ENCODE results near the gene ATAD3B.
"Not testable (repeated sequence)": the region's sequence is repeated elsewhere in the genome, so short reads cannot be mapped to it uniquely, and the experiment has no call there.

Gene ATAD3B

DNA sequence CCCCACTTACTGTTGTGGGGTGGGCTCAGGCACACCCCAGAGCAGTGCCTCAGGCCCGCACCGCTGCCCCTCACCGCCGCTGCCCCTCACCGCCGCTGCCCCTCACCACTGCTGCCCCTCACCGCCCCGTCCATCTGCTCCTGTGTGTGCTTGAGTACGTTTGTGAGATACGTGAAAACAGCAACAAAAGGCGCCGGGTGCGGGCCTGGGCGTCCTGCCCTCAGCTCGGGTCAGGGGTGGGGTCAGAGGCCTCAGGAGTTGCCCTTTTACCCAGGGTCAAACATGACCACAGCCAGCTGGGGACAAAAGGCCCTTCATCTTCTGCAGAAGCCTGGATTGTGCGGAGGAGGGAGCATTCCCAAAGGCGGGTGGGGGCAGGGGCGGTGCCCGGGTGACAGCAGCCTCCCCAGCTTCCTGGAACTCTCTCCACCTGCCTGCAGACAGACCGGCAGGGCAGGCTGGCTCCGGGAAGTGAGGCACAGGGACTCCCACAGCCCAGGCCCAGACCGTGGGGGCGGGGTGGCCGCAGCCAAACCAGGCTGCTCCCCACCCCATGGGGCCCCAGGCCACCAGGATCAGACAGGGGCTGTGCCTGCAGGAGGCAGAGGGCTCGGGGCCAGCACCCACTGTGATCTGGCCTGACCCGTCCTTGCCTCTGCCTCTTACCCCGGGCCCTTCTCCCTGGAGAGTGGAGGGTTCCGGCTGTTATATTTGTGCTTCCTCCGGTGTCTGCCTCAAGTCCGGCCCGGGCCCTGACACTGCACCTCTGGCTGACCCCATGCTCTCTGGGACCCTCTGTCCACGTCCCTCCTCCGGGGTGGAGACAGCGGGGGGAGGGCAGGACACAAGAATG, 38.4 kb upstream of the ATAD3B start:
- in situ Hi-C loops (cut with MboI; ENCODE audit: low sequenced_read_pairs), result no loop called here

DNA sequence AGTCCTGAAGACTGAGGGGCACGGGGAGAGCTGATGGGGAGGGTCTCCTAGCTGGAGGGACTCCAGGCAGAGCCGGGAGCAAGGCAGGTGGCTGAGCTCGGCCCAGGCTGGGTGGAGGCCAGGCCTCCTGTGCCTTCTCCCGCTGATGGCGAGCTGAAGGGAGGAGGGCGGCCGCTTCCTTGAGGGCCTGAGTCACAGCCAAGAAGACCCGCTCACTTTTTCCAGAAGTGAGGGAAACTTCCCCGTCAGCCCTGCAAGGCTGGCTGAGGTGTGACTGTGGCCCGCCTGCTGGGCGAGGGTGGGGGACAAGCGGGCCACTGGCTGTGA, 37.8 kb upstream of the ATAD3B start:
- in situ Hi-C loops (cut with MboI; ENCODE audit: low sequenced_read_pairs), result no loop called here

DNA sequence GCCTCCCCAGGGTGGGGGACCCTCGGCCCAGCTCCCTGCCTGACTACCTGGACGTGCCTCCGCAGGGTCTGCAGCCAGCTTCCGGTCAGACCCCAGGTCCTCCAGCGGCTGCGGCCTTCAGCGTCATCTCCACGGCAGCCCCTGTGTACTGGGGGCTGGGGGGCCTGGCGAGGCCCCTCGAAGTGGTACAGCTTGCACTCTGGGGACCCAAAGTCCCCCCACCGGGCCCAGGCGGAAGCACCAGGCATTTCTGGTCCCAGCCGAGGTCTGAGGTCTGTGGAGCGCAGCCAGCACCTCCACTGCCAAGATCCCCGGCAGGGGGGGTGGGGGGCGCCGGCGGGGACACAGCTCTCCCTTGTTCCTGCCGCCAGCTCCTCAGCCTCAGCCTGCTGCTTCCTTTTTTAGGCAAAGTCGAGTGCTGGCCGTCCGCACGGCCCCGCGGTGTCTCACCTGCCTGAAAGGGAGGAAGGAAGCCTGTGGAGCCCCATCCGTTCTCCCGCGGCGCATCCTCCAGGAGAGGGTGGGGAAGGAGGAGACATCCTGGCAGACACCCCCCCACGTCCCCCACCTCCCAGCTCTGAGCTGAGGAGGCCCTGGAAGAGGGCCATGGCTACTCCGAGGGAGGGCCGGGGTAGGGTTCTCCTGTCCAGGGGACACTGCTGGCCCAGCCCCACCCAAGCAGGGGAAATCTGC, 37.3 kb upstream of the ATAD3B start:
- in situ Hi-C loops (cut with MboI; ENCODE audit: low sequenced_read_pairs), result no loop called here

DNA sequence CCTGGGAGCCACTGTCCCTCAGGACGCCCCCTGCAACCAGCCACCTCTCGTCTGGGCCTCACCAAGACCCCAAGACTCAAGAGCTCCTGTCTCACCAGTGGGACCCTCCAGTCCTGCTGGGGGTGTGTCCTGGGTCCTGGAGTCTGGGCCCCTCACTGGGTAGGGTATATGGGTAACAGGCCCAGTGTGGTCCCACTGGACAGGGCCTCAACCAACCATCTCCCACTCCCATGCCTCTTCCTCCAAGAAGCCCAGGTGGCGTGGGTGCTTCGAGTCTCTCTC, 36.8 kb upstream of the ATAD3B start:
- in situ Hi-C loops (cut with MboI; ENCODE audit: low sequenced_read_pairs), result no loop called here

DNA sequence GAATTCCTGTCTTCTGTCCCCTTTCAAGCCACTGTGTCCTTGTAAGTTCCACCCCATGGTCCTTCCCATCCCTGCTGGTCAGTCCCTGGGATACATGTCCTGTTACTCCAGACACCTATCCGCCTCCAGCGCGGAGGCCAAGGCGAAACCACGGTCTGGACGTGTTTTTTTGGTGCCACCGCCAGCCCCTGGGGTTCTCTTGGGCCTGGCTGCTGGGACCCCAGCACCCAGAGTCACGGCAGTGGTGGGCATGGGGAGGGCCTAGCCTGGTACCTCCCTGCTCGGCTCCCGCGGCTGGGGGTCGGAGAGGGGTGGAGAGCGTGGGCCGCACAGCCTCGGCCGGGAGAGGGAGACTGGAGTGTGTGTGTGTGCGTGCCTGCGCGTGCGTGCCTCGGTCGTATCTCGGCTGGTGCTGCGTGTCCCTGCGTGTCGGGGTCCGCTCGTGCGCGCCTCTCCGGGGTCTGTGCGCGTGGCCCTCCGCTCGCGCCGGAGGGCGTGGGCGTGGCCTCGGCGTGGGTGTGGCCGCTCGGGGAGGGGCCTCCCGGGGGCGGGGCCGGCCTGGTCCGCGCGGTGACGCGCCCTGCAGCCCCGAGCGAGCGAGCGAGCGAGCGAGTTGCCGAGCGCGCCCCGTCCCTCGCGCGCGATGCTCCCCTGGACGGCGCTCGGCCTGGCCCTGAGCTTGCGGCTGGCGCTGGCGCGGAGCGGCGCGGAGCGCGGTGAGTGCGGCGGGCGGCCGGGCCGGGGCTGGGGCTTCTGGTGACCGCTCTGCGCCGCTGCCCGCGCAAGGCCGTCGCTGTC, 36.3 kb upstream of the ATAD3B start, which contains the start of gene VWA1:
Gene VWA1 (plus strand): TSS at position 585 of the 798 bp plus-strand sequence. CDS start 59 bp downstream, at position 644.
- in situ Hi-C loops (cut with MboI; ENCODE audit: low sequenced_read_pairs), result no loop called here

DNA sequence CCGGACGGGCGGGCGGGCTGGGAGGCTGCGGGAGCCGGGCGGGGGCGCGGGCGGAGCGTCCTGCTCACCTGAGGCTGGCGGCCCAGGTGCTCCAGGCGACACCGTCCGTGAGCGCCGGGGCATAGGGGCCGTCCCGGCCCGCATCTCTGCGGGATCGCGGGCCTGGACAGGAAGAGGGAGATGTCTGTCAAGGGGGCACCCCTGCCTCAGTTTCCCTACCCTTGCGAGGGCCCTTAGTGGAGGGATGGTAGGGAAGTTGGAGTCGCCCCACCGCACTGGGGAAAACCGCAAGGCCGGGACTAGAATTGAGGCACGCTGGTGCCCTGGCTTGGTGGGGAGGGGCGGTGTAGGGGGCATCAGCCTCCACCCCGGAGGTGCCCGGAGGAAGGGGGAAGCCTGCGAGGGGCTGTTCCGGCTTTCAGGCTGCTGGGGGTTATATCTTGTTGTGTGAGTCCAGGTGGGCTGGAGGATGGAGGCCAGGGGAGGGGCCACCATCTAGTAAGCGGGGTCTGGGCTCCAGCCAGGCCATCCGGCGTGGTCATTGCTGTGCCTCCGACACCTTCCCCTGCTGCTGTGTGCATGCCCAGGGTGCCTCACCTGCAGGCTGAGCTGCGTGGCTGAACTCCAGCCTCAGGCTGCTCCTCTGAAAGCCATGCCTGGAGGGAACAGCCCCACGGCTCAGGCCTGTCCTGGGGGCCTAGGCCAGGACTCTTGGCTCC, 35.5 kb upstream of the ATAD3B start:
- in situ Hi-C loops (cut with MboI; ENCODE audit: low sequenced_read_pairs), result no loop called here

DNA sequence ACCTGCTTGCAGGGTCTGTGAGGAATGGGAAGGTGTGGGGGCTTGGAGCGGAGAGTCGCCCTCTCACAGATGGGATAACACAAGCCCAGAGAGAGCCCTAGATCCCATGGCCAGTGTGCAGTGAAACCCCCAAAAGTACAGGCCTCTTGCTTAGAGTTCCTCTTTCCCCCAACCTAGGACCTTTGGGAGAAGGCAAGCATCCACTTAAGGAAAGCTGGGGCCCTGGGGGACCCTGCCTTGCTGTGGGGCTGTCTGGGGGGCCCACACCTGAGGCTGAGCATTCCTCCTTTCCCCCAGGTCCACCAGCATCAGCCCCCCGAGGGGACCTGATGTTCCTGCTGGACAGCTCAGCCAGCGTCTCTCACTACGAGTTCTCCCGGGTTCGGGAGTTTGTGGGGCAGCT, 34.9 kb upstream of the ATAD3B start:
- in situ Hi-C loops (cut with MboI; ENCODE audit: low sequenced_read_pairs), result no loop called here

DNA sequence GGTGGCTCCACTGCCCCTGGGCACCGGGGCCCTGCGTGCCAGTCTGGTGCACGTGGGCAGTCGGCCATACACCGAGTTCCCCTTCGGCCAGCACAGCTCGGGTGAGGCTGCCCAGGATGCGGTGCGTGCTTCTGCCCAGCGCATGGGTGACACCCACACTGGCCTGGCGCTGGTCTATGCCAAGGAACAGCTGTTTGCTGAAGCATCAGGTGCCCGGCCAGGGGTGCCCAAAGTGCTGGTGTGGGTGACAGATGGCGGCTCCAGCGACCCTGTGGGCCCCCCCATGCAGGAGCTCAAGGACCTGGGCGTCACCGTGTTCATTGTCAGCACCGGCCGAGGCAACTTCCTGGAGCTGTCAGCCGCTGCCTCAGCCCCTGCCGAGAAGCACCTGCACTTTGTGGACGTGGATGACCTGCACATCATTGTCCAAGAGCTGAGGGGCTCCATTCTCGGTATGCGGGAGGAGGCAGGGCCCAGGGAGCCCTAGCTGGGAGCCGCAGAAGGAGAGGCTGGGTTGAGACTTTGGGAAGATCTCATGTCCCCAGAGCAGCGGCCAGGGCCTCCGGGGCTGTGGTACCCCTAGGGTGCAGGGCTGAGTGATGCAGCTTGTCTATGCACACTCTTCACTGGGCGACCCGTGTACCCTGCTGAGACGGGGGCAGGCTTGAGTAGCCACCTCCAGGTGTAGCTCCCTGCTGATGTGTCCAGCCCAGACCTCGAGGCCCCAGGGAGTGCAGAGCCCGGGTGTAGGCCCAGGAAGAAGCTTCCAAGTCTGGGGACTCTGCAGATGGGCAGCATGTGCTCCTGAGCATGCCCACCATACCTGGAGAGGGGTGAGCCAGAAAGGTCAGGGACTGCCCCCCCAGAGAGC, 34.3 kb upstream of the ATAD3B start:
- in situ Hi-C loops (cut with MboI; ENCODE audit: low sequenced_read_pairs), result no loop called here

DNA sequence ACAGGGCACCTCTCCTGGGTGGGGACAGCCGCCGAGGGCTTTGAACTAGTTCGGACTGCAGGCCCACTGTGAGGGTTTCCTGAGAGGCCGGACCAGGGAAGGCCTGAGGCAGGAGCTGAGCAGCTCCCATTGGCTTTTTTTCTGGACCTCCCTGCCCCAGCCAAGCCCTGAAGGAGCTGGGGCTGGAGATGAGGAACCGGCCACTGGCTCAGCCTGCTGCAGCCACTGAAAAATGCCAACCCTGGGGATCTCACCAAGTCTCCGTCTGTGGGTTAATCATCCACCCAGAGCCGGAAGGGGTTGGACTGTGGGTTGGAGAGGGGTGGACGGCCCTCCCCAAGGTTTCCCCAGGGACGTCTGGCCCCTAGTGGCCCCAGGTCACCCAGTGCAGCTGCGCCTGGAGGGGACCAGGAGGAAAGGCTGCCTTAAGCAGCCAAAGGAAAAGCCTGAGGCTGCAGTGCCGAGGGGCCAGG, 33.6 kb upstream of the ATAD3B start:
- in situ Hi-C loops (cut with MboI; ENCODE audit: low sequenced_read_pairs), result no loop called here

DNA sequence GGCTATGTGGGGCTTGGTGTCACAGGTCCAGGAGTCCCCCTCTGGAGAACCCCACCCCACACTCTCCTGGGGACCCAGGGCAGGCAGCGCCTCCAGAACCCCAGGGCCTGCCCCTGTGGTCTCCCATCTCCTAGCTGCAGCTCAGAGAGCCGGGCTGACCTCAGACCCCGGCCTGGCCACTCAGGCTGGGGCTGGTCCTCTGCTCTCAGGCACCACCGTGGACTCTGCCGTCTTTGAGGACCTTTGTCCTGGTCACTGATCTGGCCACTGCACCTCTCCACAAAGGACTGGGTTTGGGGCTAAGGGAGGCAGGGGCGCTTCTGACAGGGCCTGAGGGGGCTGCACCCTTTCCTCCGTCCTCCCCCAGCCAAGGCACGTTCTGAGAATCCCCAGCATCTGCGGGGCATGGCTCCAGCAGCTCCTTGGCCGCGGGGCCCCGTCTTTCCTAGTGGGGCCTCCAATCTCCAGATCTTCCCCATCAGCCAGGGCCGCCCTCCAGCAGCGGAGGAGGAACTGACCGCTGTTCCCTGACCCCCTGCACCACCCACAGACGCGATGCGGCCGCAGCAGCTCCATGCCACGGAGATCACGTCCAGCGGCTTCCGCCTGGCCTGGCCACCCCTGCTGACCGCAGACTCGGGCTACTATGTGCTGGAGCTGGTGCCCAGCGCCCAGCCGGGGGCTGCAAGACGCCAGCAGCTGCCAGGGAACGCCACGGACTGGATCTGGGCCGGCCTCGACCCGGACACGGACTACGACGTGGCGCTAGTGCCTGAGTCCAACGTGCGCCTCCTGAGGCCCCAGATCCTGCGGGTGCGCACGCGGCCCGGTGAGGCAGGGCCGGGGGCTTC, 32.8 kb upstream of the ATAD3B start:
- in situ Hi-C loops (cut with MboI; ENCODE audit: low sequenced_read_pairs), result no loop called here

DNA sequence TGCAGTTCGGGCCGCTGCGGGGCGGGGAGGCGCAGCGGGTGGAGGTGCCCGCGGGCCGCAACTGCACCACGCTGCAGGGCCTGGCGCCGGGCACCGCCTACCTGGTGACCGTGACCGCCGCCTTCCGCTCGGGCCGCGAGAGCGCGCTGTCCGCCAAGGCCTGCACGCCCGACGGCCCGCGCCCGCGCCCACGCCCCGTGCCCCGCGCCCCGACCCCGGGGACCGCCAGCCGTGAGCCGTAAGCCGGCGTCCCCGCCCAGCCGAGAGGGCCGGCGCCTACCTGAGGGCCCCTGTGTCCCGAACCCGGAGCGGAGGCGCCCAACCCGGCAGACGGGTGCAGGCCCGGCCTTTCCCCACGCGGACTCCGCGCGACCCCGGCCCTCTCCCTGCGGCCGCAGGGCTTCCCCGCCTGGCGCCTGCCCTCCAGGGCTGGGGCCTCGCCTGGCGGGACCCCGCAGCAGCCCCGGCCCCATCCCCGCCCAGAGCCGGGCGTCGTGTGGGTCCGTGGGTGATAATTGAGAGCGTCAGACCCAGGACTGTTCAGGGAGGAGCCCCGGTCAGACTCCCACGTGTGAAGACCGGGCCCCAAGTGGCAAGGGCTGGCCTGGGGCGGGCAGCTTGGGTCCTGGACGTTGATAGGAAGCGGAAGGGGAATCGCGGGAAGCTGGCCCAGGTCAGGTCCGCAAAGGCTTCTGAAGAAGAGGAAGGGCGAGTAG, 31.9 kb upstream of the ATAD3B start:
- in situ Hi-C loops (cut with MboI; ENCODE audit: low sequenced_read_pairs), result no loop called here

DNA sequence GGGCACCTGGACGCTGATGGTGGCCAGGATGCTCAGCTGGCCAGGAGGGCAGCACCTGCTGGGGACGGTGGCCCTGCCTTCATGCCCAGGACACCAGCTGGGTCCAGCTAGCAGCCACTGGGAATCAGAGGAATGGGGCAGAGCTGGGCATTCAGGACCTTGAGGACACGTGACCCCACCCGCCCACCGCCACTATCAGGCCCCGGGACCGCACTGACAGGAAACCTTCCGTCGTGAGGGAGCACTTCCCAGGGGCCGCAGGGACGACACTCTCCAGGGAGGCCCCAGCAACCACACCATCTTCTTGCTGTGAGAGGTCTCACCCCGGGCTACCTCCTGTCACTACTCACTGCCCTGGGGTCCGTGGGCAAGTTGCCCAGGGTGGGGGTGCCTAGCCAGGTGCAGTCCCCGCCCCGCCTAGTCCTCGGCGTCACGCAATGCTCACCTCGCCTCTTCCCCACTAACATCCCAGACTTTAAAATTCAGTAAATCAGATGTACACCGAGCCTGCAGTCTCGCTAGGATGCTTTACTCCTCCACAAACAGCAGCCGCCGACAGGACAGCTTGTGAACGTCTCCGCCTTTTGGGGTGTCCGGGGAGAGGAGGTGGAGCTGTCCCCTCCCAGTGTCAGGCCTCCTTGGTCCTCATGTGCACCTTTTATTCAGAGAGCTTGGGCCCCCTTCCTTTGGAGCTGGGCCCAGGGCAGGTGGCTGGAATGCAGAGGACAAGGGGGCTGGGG, 31.1 kb upstream of the ATAD3B start:
- in situ Hi-C loops (cut with MboI; ENCODE audit: low sequenced_read_pairs), result no loop called here

DNA sequence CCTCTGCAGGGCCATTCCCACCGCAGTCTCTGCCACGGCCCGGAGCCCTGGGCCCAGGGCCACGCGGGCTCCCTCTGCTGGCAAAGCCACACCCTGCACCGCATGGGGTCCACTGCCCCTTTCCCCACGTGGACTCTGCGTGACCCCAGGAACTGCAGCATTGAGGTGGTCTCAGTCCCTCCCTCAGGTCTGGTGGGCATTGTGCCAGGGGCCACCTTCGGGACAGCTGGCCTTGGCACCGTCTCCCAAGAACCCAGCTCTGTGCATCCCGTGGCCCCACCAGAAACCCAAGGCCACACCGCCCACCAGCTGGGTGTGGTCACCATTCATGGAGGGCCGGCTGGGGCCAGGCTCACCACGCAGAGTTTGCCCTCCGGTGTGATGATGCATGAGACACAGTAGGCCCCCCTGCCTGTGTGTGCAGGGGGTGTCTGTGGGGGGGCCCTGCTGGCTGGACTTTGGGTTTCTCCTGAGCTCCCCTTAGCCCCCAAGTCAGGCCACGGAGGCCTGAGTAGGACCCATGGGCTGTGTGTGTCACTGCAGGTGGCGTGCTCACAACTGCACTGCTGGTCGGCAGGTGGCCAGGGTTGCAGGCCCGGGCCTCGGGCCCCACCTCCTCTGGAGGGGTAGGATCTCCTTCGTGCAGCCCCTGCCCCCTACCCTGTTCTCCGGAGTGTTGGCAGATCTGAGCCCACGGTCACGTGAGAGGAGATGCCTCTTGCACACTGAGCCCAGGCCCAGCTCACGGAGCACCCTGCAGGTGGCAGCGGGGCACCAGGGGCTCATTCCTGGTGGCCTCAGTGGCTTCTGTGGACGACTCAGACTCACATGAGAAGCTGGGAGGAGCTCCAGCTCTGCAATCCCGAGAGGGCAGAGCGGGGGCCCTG, 30.3 kb upstream of the ATAD3B start:
- in situ Hi-C loops (cut with MboI; ENCODE audit: low sequenced_read_pairs), result no loop called here

DNA sequence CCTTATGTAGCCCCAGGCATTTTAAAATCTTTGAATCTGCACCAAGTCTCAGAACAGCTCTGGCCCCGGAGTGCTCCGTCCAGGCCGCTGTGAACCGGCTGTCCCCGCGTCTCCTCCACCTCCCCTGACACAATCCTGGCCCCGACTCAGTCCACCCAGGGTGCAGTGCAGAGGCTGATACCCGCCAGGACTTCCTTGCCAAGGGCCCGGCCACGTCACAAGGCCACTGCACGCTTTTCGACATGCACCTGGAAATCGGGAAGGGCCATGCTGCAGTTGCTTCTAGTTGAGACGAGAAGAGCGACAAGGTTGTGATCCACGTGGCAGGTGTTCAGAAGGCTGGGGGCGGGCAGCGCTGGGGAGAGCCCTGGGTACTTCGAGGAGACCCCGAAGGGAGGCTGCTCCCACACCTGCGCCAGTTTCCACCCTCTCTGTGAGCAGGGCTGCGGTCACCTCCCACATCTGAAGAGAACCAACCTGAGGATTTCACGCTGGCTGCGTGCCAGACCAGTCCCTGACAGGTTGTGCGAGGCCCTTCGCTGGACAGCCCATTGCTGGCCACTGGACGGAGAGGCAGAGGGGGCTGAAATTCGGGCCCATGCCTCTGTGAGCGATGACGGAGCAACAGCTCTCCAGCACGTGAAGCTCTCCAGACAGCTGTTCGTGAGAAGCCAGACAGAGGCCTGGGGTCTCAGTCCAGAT, 29.3 kb upstream of the ATAD3B start:
- in situ Hi-C loops (cut with MboI; ENCODE audit: low sequenced_read_pairs), result no loop called here

DNA sequence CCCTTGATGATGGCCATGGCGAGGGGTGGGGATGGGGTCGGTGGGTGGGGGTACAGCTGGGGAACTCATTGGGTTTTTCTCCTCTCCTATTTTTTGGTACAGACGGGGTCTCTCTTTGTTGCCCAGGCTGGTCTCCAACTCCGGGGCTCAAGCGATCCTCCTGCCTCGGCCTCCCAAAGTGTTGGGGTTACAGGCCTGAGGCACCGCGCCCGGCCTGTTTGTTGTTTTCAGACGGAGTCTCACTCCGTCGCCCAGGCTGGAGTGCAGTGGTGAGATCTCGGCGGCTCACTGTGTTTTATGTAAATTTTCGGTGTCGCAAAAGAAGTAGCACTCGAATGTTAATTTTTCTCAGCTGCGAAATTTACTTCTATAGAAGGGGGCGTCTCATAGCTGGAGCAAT, 24.9 kb upstream of the ATAD3B start:
- in situ Hi-C loops (cut with MboI; ENCODE audit: low sequenced_read_pairs), result not testable (repeated sequence)

DNA sequence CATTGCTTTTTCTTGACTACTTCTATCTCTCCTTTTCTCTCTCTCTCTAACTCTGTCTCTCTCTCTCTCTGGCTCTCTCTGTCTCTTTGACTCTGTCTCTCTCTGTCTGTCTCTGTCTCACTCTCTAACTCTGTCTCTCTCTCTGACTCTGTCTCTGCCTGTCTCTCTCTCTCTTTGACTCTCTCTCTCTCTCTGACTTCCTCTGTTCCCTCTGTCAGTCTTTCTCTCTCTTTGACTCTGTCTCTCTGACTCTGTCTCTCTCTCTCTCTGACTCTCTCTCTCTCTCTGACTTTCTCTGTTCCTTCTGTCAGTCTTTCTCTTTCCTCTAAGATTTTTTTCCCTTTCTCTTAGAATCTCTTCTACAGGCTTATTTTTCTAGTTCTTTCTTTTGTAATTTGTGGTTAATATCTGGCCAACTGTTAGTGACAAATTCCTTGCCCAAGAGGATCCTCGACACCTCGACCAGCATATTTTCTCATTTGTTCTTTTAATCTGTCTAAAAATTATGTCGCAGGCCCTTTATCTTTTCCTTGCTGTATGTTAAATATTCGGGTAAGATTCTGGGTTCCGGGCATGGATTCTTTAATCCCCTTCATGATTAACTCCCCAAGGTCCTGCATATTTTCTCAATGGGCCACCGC, 22.3 kb upstream of the ATAD3B start, which contains the start of gene ATAD3C:
Gene ATAD3C (plus strand): TSS at position 591 of the 641 bp plus-strand sequence. CDS start 995 bp downstream, outside the sequence.
- in situ Hi-C loops (cut with MboI; ENCODE audit: low sequenced_read_pairs), result no loop called here

Data from hTERT RPE-1 (cell line).